GM11168 (cell line): ENCODE measurements around the gene RHBDL3.

Experiments
- in situ Hi-C: fragments of 300-500 bp; cut with MboI; formaldehyde crosslinking; loops from one replicate; pipeline ENCODE4 v1.12.0; 2022; ENCODE audit warnings: low sequenced_read_pairs; ENCODE audit not compliant: unreplicated experiment

The RHBDL3 gene

DNA sequence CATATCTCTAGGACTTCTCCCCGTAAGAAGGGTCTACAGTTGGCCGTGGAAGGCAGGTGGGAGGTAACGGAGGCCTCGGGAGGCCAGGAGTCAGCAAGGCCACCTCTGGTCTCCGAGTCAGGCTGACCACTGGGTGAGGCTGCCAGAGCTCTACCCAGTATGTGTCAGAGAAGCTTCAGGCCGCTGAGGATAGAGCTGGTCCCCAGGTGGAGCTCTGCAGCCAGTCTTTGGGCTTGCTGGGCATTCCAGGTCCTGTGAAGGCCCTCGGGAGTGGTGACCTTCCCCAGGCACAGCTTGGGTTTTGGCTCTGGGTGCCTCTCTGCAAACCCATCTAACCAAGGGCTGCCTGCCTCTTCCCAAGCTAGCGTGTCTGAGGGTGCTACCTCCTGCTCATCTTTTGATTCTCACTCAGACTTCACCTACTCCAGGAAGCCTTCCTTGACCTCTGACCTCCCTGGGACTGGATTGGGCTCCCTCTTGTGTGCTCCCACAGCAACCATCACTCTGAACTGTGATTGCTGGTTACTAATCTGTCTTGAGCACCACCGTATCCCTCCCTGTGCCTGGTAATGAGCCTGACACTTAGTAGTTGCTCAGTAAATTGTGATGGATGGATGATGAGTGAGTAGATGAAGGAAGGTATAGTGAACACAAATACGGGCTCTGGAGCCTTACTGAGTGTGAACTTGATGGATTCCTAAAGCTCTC lies 22.3 kb downstream of the RHBDL3 start:
- in situ Hi-C loops: no loop called here

DNA sequence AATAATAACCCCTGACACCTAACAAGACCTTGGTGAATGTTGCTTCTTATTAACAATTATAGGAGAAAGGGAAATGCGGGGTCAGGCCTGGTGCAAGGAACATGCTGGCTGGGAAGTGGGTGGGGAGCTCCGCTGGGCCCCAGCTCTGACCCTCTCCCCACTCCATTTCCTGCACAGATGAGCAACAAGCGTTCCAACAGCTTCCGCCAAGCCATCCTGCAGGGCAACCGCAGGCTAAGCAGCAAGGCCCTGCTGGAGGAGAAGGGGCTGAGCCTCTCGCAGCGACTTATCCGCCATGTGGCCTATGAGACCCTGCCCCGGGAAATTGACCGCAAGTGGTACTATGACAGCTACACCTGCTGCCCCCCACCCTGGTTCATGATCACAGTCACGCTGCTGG lies 23.0 kb downstream of the RHBDL3 start:
- in situ Hi-C loops: no loop called here

DNA sequence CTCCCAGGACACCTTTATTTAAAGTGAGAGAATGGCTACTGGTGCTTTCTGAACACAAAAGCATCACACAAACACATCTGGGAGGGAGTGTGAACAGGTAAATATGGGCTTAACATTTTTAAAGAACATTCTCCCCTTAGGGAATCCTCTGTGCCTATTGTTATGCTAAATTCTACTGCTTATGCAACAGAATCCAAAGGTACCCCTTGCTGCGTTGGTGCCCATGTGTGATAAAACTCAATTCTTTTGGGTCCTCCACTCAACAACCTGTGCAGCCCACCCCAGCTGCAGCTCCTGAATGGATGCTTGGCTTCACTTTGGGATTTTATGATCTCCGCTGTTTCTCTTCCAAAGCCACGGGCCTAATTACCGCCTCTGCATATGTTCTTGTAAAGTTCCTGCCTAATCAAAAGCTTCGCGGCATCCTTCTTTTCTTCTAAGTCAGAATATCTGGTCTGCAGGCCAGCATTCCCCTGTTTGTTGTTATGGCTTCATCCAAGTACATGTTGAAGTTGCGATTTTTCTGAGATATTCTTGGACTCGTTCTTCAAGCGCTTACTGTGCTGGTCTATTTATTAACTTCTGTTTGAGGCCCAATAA lies 23.9 kb downstream of the RHBDL3 start:
- in situ Hi-C loops: no loop called here

GRCh38 chr17:32292094-32292493 lies 26.5 kb downstream of the RHBDL3 start:
- in situ Hi-C loops: no loop called here

DNA sequence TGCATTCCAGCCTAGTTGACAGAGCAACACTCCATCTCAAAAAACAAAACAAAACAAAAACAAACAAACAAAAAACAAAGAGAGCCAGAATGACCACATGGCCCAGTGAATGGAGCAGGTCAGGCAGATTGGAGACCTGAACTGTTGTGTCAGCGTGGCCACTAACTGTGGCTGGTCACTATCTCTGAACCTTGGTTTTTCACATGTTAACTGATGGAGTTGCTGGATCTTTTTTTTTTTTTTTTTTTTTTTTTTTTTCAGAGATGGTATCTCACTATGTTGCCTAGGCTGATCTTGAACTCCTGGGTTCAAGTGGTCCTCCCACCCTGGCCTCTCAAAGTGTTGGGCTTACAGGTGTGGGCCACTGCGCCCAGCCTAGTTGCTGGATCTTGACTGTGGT lies 31.8 kb downstream of the RHBDL3 start:
- in situ Hi-C loops: no loop called here

DNA sequence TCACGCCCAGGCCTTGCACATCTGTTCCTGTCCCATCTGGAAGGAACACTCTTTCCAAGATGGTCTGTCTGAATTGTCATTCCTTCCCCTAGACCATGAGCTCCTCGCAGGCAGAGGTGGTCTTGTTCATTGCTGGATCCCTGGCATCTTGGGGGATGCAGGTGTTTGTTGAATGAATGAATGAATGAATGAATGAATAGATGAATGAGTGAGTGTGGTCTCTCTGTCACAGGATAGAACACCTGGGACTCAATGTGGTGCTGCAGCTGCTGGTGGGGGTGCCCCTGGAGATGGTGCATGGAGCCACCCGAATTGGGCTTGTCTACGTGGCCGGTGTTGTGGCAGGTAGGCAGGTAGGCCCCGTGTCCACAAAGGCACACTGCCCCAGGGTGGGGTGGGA lies 32.2 kb downstream of the RHBDL3 start:
- in situ Hi-C loops: no loop called here

DNA sequence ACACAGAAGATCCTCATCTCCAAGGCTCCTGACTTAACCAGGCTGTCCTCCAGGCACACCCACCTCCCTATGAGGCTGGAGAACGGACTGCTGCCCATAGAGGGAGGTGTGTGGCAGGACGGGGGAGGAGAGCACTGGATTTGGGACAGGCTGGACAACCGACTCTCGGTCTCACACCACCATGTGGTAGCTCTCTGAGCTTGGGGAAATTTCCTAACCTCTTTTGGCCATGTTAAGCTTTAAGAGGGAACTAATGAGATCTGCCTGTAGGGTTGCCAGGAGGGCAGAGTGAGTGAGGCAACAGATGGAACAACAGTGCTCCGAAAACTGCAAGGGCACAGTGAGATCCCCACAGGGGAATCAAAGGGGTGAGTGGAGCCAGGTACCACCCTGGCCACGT lies 32.7 kb downstream of the RHBDL3 start:
- in situ Hi-C loops: no loop called here

GRCh38 chr17:32298721-32299579 lies 33.3 kb downstream of the RHBDL3 start:
- in situ Hi-C loops: no loop called here

DNA sequence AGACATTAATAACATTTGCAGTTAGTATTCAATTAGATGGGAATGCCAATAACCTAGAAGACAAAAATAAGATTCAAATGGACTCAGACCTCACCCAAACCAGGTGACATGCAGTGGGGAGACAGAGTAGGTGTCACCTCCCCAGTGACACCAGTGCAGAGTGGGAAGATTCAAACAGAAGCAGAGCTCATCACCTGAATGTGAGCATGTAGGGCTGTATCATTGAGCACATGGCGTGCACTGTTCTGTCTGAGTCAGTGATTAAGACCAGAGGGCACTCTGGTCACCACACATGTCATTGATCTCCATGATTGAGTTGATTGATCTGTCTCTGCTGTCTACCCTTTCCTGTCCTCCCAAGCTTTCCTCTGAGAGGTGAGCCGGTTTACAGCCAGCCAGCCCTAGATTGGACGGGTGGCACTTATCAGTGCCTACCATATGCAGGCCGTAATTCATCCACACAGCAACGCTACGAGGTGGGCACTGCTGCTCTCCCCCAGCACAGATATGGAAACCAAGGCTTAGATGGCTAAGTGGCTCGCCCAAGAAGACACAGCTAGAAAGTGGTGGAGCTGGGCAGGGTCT lies 34.0 kb downstream of the RHBDL3 start:
- in situ Hi-C loops: no loop called here

DNA sequence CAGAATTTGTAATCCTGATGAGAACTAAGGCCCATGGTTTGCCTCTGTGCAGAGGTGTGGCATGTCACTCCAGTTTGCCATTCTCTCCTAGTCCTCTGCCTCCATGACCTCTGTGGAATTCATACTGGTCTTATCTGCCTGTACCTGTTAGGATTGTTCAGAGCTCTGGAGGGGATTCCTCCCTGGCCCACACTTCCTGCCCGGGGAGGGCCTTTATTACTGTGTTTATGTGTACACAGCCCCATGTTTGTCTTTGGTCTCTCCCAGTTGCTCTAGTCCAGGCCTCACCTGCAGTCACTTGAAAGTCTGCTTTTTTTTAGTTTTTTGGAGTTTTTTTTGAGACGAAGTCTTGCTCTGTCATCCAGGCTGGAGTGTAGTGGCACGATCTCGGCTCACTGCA lies 36.4 kb downstream of the RHBDL3 start:
- in situ Hi-C loops: no loop called here

DNA sequence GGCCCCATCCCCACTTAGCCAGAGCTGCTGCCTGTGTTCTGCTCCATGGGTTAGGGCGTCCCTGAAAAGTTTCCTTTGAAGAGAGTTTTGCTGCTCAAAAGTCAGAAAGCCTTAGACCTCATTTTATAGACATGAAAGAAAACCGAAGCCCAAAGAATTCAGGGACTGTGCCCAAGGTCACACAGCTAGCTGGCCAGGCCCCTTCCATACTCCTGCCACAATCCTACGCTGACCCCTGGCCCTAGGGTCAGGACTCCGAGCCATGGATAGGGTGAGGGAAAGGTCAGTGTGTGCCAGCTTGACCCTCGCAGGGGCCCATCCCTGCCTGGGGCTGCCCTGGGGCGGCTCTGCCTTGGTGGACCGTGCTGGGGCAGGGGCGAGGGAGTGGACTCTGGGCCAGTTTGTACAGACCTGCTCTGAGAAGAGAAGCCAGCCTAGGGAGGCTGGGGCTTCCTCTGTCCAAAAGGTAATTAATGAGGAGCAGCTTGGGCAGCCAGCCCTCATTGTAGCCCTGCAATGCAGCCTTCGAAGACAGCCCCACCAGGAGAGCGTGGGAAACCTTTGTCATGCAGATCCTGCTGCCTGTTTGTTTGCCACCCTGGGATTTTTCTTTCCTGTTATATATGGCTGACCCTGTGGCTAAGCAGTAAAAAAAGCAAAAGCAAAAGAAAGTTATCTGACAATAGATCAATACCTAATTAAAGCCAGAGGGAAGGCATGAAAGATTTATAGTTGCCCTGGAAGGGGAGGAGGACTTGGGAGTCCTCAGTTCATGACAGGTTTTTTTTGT lies 37.4 kb downstream of the RHBDL3 start:
- in situ Hi-C loops: no loop called here

DNA sequence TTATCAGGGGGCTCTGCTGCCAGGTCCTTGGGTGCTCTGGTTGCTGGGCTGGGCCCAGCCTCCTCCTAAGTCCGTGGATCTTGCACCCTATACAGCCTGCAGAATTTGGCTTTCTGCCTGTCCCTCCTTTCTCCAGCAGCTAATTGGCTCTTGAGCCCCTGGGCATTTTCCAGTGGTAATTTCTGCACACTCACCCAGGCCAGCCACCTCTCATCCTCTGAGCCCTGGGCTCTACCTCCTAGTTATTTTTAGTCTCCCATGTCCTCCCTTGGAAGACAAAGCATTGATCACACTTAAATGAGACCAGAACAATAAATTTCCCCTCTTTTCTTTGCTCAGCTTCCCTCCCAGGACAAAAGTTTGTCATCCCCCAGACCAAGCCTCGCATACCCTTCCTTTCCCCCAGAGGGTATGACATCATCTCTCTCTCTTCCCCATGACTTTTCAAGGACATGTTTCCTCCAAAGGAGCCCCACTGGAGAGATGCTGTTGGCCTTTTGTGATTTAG lies 38.2 kb downstream of the RHBDL3 start:
- in situ Hi-C loops: no loop called here

GRCh38 chr17:32305049-32305448 lies 39.4 kb downstream of the RHBDL3 start:
- in situ Hi-C loops: no loop called here

DNA sequence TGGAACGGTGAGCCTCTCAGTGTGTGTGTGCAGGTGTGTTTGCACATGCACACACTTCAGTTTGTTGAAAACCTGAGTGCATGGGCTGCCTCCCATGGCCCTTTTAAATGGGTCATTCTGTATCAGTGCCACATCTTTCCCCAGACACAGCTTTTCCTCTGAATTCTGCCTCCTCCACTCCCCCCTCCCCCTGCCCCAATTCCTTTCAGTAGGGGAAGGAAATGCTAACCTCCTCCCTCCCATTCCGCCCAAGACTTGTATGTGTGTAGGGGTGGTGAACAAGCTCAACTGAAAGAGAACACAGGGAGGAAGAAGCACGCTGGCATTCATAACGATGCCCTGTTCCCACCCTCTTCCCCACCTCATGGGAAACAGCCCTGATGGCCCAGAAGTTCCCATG lies 42.0 kb downstream of the RHBDL3 start:
- in situ Hi-C loops: no loop called here

- in situ Hi-C loops: loop anchor here (10.0 kb wide), 1 partner anchor 46 kb away; the partner anchor contains the start of gene RHBDL3
These were observed 45.5 kb downstream of the RHBDL3 start for GRCh38 chr17:32311028-32311536.

GRCh38 chr17:32314636-32315035 lies 49.0 kb downstream of the RHBDL3 start:
- in situ Hi-C loops: loop anchor here (10.0 kb wide), 1 partner anchor 50 kb away; the partner anchor contains the start of gene RHBDL3

- in situ Hi-C loops: loop anchor here (10.0 kb wide), 1 partner anchor 50 kb away; the partner anchor contains the start of gene RHBDL3
These were observed 49.5 kb downstream of the RHBDL3 start for GRCh38 chr17:32315171-32315570.

GRCh38 chr17:32316653-32317052 lies 51.0 kb downstream of the RHBDL3 start:
- in situ Hi-C loops: loop anchor here (10.0 kb wide), 1 partner anchor 52 kb away; the partner anchor contains the start of gene RHBDL3

DNA sequence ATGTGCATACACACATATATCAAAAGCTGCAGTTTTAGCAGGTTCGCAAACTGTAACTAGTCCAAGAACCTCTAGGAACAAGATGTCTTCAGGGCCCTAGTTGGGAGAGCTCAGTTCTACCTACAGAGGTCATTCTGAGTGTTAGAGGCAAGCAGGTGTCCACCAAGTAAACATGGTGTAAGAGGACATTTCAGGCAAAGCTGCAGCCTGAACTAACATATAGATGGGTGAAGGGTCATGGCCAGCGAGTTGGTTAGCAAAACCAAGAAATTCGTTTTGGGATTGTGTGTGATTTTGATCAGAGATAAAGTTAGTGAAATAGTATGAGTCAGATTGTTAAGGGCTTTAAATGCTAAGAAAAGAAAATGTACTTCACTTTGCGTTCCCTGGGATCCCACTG lies 51.7 kb downstream of the RHBDL3 start:
- in situ Hi-C loops: loop anchor here (10.0 kb wide), 1 partner anchor 53 kb away; the partner anchor contains the start of gene RHBDL3
